Stimulated activated CD8-positive, alpha-beta memory T cell treated with anti-CD3 and anti-CD28 coated beads, Interleukin-15, amount 100 ng/mL, for 1 hour (primary cell): ENCODE measurements around the gene KRT72.
"Not testable (repeated sequence)": the region's sequence is repeated elsewhere in the genome, so short reads cannot be mapped to it uniquely, and the experiment has no call there.

Experiments used
- DNase-seq: peaks from one replicate; pipeline ENCODE4 v3.0.0-alpha.2; 2020; ENCODE audit warnings: low read depth

Gene KRT72

GRCh38 chr12:52606581-52607218 is 5.4 kb upstream of the KRT72 start:
- DNase-seq: no peak

GRCh38 chr12:52606096-52606495 is 4.8 kb upstream of the KRT72 start:
- DNase-seq: no peak

DNA sequence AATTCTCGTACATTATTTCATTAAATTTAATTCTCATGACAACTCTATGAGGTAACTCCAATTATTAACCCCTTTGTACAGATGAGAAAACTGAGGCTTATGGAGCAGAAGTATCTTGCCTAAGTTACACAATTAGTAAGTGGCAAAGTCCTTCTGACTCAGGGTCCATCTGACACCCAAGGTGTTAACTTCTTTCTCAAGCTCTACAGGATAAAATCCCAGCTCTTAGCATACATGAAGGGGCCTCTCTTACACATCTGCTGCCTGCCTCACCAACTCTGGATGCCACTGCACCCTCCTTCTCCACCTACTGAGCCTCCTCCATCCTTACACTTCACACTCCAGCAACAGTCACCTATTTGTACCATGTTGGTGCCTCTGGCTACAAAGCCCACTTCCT is 4.3 kb upstream of the KRT72 start:
- no peak for DNase-seq

DNA sequence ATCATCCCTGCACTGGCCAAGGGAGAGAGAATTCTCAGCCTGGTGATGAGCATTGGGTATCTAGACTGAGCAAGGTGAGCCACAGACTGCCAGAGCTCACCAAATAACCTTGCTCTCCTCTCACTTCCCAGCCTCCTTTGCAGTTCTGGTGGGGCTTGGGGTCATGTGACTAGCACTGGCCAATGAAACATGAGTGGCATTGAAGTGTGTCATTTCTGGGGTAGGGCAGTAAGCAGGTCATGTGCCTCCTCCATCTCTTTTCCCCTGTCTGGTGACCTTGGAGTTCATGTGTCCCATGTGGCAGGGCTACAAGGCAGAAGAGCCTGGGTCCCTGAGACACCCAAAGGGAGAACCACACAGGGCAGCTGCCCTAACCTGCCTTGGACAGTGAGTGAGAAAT is 3.6 kb upstream of the KRT72 start:
- DNase-seq: no peak

GRCh38 chr12:52603314-52603713 is 2.1 kb upstream of the KRT72 start:
- DNase-seq: peak; percentile 13

DNA sequence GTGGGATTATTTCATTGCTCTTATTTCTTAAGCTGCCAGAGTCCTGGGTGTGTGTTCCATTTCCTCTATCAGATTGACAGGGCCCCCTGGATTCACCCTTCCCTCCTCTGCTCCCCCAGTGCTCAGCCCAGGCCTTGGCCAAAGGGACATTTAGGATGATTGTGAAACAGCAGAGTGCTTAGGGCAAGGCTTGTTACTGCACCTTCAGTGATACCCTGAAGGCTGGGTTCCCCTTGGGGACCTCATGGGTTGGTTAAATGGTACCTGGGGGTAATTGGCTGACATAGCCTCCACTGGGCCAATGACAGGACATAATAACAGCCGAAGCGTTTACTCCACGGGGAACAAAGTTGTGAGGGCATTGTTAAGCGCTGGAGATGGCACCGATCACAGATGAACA is 1.3 kb upstream of the KRT72 start:
- DNase-seq: no peak

DNA sequence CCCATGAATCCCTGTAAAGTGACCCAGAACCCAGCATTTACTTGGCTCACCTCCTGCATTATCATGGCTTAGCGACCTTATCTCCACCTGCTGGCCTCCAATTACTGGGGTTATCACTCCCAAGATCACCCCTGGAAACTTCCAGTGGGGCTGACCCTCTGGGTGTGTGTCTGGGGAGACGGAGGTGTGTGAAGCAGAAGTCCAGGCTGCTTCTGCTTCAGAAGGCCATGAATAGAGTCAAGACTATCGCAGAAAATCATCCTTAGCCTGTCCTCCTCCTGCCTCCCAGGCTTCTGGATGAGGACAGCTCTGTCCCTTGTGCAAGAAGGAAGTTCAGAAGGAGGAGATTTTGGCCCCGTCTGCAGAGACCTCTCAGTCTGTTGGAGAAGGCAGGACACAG is 408 bp upstream of the KRT72 start:
- no peak for DNase-seq

GRCh38 chr12:52600475-52600874 is 788 bp downstream of the KRT72 start:
- DNase-seq: no peak

DNA sequence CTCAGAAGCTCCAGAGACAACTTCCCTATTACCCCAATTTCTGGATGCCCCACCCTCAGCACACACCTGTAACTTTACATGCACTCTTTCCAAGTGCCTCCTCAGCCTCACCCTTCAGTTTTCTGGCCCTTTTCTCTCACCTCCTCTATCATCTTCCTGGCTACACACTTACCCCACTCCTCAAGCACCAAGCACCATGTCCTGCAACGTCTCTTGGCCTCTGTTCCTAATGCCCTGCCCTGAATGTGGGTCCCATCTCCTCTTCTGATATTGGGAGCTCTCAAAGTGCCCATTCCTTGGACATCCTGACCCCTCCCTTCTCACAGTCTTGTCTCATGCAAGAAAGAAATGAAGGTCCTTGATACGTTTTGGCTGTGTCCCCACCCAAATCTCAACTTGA is 1.2 kb downstream of the KRT72 start:
- DNase-seq: no peak

- no peak for DNase-seq
Measured at GRCh38 chr12:52598966-52599365, 2.3 kb downstream of the KRT72 start.

GRCh38 chr12:52594237-52594636 is 7.0 kb downstream of the KRT72 start:
- not testable (repeated sequence) for DNase-seq

GRCh38 chr12:52591521-52591920 is 9.7 kb downstream of the KRT72 start:
- DNase-seq: no peak

GRCh38 chr12:52590021-52590420 is 11.2 kb downstream of the KRT72 start:
- DNase-seq: no peak

DNA sequence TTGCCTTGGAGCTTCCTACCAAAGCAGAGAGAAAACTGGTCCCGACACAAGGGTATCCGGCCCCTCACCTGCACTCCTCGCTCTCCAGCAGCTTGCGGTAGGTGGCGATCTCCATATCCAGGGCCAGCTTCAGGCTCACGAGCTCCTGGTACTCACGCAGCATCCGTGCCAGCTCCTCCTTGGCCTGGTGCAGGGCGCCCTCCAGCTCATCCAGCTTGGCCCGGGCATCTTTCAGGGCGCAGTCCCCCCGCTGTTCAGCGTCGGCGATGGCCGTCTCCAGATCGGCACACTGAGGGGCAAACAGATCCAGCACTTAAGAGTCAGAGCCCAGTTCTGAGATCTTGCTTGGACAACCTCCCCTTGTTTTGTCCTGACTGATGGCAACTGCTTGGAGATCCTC is 13.7 kb downstream of the KRT72 start:
- no peak for DNase-seq

DNA sequence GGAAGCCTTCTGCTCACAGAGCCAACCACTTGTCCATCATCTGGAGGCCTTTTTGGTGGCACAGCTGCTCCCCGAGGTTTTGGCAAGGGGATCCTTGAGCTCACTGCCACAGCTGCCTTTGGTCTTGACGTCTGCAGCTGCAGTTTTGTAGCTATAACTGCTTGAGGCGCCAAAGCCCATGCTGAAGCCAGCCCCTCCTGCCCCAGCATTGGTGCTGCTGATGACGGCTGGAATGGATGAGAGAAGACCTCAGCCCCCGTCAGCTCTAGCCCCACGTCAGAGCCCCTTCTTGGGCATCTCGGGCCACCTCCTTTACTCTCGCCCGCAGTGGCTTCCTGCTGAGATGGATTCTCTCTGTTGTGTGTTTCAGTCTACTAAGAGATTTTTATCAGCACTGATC is 15.3 kb downstream of the KRT72 start:
- peak; percentile 35 for DNase-seq

DNA sequence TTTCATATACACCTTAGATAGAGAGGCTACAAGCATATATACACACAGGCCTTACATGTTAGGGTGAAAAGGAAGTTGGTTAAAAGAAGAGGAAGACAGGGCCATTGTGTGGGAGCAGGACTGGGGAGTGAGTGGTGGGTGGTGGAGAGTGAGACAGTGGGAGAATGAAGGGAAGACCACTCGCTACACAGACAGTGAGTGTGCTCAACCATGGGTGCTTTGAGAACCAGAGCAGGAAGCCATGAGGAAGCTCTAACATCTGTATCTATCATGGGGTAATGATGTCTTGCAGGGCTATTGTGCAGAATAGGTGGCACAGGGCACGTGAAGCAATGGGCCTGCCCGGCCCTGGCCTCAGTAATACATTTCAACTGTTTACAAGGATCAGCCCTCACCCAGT is 16.2 kb downstream of the KRT72 start:
- DNase-seq: no peak

- no peak for DNase-seq
Measured at GRCh38 chr12:52584156-52584682, 17.0 kb downstream of the KRT72 start.

DNA sequence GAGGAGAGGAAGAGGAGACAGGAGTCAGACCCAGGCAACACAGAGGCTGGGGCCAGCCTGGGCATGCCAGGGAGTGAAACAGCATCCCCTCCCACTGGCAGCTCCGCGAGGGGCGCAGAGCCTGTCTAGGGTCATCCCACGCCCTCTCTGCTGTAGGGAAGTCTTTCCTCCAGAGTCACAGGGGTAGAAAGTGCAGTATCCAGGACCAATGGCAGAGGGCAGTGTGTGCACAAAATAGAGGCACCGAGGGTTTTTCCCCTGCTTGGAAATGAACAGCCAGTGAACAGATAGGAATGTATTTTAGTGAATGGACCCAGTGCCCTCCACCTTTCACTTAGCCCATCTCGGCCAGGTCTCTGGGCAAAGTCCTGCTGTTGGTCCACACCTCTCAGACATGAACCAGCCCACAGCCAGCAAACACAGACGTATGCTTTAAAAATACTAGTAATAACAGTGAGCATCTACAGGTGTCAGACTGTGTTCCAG is 18.2 kb downstream of the KRT72 start:
- DNase-seq: peak; percentile 43

DNA sequence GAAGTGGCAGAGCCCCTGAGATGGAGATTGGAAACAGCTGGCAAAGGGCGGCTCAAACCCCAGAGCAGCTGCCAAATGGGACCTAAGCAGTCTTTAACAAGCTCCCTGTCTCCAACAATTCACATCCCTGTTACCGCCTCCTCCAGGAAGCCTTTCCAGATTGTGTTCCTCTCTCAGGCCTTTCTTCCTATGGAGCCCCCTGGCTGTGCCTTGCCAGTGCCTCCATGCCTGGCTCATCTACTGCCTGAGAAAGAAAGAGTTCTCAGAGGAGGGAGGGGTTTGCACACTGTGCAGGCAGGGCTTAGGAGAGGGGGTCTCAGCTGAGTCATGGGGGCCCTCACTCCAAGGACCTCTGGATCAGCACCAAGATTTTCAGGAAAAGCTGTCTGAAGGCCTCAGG is 18.8 kb downstream of the KRT72 start:
- no peak for DNase-seq

- DNase-seq: no peak
Measured at GRCh38 chr12:52581481-52581880, 19.8 kb downstream of the KRT72 start.

- DNase-seq: no peak
Measured at GRCh38 chr12:52581066-52581465, 20.2 kb downstream of the KRT72 start.

- DNase-seq: no peak
Measured at GRCh38 chr12:52580496-52580895, 20.8 kb downstream of the KRT72 start.

- DNase-seq: no peak
Measured at GRCh38 chr12:52579468-52580465, 21.5 kb downstream of the KRT72 start.
